Articular chondrocyte of knee joint (primary cell): ENCODE results near the gene GFM2. TPM values are rescaled to one million over a fixed set of nuclear protein-coding genes. Genes with fewer than 3 reads are reported as not detected.

Experiments used
- small RNA-seq: library from RNA; depleted of rRNA; stranded (forward); fragments of <200 nt; gene quantifications from one replicate; pipeline ENCODE3, GENCODE V24; 2012
- total RNA-seq: library from RNA; depleted of rRNA; stranded (reverse); fragments of >200 nt; gene quantifications from 2 replicates; pipeline ENCODE4 v1.2.3, GENCODE V29; 2012

The GFM2 gene, protein sequence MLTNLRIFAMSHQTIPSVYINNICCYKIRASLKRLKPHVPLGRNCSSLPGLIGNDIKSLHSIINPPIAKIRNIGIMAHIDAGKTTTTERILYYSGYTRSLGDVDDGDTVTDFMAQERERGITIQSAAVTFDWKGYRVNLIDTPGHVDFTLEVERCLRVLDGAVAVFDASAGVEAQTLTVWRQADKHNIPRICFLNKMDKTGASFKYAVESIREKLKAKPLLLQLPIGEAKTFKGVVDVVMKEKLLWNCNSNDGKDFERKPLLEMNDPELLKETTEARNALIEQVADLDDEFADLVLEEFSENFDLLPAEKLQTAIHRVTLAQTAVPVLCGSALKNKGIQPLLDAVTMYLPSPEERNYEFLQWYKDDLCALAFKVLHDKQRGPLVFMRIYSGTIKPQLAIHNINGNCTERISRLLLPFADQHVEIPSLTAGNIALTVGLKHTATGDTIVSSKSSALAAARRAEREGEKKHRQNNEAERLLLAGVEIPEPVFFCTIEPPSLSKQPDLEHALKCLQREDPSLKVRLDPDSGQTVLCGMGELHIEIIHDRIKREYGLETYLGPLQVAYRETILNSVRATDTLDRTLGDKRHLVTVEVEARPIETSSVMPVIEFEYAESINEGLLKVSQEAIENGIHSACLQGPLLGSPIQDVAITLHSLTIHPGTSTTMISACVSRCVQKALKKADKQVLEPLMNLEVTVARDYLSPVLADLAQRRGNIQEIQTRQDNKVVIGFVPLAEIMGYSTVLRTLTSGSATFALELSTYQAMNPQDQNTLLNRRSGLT
- total RNA-seq = 29.8 and 35.8 TPM in 2 replicates

DNA sequence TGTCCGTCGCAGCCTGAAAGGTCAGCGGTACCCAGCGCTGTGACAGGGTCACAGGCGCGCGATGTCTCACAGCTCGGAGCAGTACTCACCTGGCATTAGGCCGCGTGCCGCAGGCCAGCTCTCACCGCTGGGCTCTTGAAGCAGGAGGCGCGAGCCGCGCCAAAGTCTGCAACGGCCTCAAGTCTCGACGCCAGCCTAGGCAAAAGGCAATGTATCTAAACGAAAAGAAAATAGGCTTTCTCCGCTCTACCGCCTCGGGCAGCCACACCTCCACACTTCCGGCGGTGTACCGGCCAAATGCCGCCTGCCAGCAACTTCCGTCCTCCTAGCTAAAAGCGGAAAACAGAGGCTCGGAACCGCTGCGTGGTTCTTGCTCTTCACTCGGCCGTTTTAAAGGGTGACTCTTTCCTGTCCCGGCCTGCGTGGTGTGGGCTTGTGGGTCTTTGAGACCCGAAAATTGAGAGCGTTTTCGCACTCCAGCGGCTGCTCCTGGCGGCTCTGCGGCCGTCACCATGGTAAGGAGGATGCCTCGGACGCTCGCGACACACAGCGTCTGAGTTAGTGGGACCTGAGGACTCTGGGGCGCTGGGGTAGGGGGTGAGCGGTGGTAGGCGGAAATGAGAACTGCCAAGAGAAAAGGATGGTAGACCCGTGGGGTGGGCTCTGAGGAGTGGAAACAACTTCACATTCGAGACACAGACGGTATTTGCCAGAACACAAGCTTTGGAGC is at the start of gene GFM2, which contains the start of gene NSA2:
Gene GFM2, minus strand, starts transcription at position 269 of the 730 bp plus-strand sequence. CDS start 3,375 bp downstream, outside the sequence.
Gene NSA2, plus strand, starts transcription at position 401 of the 730 bp plus-strand sequence. Its CDS starts 112 bp downstream, at position 513.

DNA sequence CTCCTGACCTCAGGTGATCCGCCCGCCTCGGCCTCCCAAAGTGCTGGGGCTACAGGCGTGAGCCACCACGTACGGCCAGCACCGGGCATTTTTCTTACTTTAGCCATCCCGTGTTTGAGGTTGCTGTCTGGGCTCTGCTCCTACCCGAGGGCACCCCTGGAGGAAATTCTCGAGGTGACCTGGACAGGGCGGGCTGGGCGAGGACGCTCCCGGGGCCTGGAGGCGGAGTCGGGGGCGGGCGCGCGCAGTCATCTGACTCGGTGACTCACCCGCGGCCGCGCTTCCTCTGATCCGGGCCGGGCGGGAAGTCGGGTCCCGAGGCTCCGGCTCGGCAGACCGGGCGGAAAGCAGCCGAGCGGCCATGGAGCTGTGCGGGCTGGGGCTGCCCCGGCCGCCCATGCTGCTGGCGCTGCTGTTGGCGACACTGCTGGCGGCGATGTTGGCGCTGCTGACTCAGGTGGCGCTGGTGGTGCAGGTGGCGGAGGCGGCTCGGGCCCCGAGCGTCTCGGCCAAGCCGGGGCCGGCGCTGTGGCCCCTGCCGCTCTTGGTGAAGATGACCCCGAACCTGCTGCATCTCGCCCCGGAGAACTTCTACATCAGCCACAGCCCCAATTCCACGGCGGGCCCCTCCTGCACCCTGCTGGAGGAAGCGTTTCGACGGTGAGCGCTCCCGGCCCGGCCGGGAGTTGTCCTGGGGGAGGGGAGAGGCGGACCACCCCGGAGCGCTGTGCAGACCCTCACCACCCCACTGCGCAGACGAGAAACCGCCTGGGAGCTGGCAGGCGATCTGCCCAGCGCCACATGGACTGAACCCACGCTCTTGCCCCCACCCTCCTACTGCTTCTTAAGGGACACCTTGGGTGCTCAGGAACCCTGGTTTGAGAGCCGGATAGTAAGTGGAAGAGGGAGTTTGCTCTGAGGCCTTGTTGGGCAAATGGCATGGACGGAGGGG is 81.7 kb downstream of the GFM2 start, which contains the start of gene HEXB:
Gene HEXB, plus strand, starts transcription at position 334 of the 952 bp plus-strand sequence. Its CDS starts 28 bp downstream, at position 362.

Small RNA genes within 50 kb of the gene (small RNA-seq; reads per million reads assigned to genes)
- not detected for gene RNU6-658P

Other genes starting within 250 kb of the GFM2 start
- gene ENC1, start 126.4 kb downstream of the GFM2 start, total RNA-seq = 29.9 and 75.6 TPM in 2 replicates
- gene HEXB, start 81.9 kb downstream of the GFM2 start, total RNA-seq = 244 and 277 TPM in 2 replicates
- 106 and 108 TPM in 2 replicates for gene NSA2, start 132 bp upstream of the GFM2 start, total RNA-seq
- 0.39 and 0.76 TPM in 2 replicates for gene FAM169A, start 99.3 kb upstream of the GFM2 start, total RNA-seq